ENCODE data around the gene SFMBT1. TPM values are rescaled to one million over a fixed set of nuclear protein-coding genes. Genes with fewer than 3 reads are reported as not detected.

Gene SFMBT1
- total and polyA plus RNA-seq, 2 of the 8 experiments (the other 6 are each of a cell fraction or from before 2014, with no cell fraction given) = 8.1 to 16.8 TPM

- no peak overlapping the region for H3K4ac ChIP-seq (replicated peaks; ENCODE audit: insufficient read length, low read depth, low read length)
- peaks cover 0 to 2% of the 10 kb centered on the region in 2 experiments; a peak in 2 of 4 replicates for H3K9me3 ChIP-seq (ENCODE audit: insufficient read depth in 2 of 2, low read depth in 1 of 2, low read length in 1 of 2)
- no peak overlapping the region for H2AK5ac ChIP-seq (ENCODE audit: low read depth, low read length)
- H3K23me2 ChIP-seq (ENCODE audit: low read depth, low read length) = no peaks in the 10 kb centered on the region
- no peak overlapping the region for H3K14ac ChIP-seq (ENCODE audit: insufficient read length)
- H4K20me1 ChIP-seq (replicated peaks in 1 of 2; ENCODE audit: control insufficient read depth in 1 of 2, insufficient read depth in 2 of 2, low read length in 2 of 2) = peaks cover 0 to 6% of the 10 kb centered on the region in 2 experiments
- no peak overlapping the region for H2BK5ac ChIP-seq (ENCODE audit: low read depth, low read length)
- H3K56ac ChIP-seq (replicated peaks; ENCODE audit: insufficient read length, low read depth, low read length) = no peak overlapping the region
- no peak overlapping the region for H3K4me3 ChIP-seq (ENCODE audit: extremely low read depth in 1 of 4, insufficient read depth in 2 of 4, low read depth in 3 of 4, low read length in 4 of 4)
- H2BK12ac ChIP-seq (ENCODE audit: low read depth, low read length) = no peak overlapping the region
- H3K79me1 ChIP-seq (ENCODE audit: low read depth, low read length) = no peaks in the 10 kb centered on the region
- no peak overlapping the region for H2BK120ac ChIP-seq (replicated peaks; ENCODE audit: low read depth, low read length)
- no peaks in the 10 kb centered on the region for H3K36me3 ChIP-seq (ENCODE audit: control insufficient read depth in 2 of 4, insufficient read depth in 4 of 4, low read length in 3 of 4)
- peak overlapping the region; percentile 14; the same call in 1 of the 2 replicates for H4K8ac ChIP-seq (ENCODE audit: extremely low read depth, insufficient read depth, low read length)
- POLR2A ChIA-PET (ENCODE audit: partially characterized antibody) = no interaction called here
- no peak for FAIRE-seq
- no peaks in the 10 kb centered on the region for H3K4me1 ChIP-seq (replicated peaks in 1 of 4; ENCODE audit: control insufficient read depth in 3 of 4, insufficient read depth in 4 of 4, low read length in 3 of 4)
- no peak overlapping the region for H2BK20ac ChIP-seq (ENCODE audit: low read length)
- no peak overlapping the region for H3K23ac ChIP-seq (ENCODE audit: insufficient read length)
- no peak overlapping the region for H3K9ac ChIP-seq (replicated peaks in 1 of 4; ENCODE audit: extremely low read depth in 1 of 4, low read depth in 3 of 4, low read length in 3 of 4)
- no peak overlapping the region for H2BK15ac ChIP-seq (ENCODE audit: low read length)
- no peak overlapping the region for H3K4me2 ChIP-seq (ENCODE audit: insufficient read depth in 1 of 2, low read depth in 2 of 2, low read length in 2 of 2)
- no peak overlapping the region for H2AFZ ChIP-seq (ENCODE audit: low read length)
- no peak overlapping the region for H3K18ac ChIP-seq (ENCODE audit: extremely low read depth, low read length)
- H3K79me2 ChIP-seq (ENCODE audit: control insufficient read depth in 1 of 2, insufficient read depth in 2 of 2, low read length in 2 of 2) = no peaks in the 10 kb centered on the region
- no peak overlapping the region for H4K5ac ChIP-seq (ENCODE audit: insufficient read length, low read depth, low read length)
- no peak for DNase-seq (ENCODE audit: low read depth in 1 of 2, low spot score in 2 of 2)
- 93% methylated on average over 8 of the region's 8 CpGs; no CpG with 5 or more reads in 1 of the 2 experiments for WGBS, 2 experiments (ENCODE audit: extremely low coverage in 1 of 2, insufficient coverage in 1 of 2, insufficient read length in 1 of 2, insufficient replicate concordance in 2 of 2, low coverage in 1 of 2, low lambda C conversion rate in 2 of 2, missing lambda C conversion rate in 1 of 2)
- CTCF ChIA-PET (ENCODE audit: partially characterized antibody) = interaction anchor here (0.6 to 1.7 kb wide), 10 partner anchors 8 to 403 kb away, joined by 3 to 5 read pairs (median 3); no protein-coding TSS in a partner anchor
- no peak overlapping the region for H4K91ac ChIP-seq (replicated peaks; ENCODE audit: insufficient read length, low read length)
- H3K27ac ChIP-seq (ENCODE audit: low read depth, low read length) = no peak overlapping the region
- H3K27me3 ChIP-seq (replicated peaks in 1 of 4; ENCODE audit: control insufficient read depth in 3 of 4, extremely low read depth in 1 of 4, insufficient read depth in 3 of 4, low read length in 3 of 4) = no peaks in the 10 kb centered on the region
- TF ChIP-seq GABPA (IDR thresholded peaks at IDR 0.05; ENCODE audit: borderline replicate concordance, insufficient read depth, low read length) = no peak
- TF ChIP-seq GTF2F1 (IDR thresholded peaks at IDR 0.05; ENCODE audit: borderline replicate concordance, low read depth, low read length) = no peak
- TF ChIP-seq CBX5 (IDR thresholded peaks at IDR 0.05; ENCODE audit: low read depth, low read length) = no peak
- TF ChIP-seq CREB1 (IDR thresholded peaks at IDR 0.05) = no peak
- TF ChIP-seq FOSL1 (IDR thresholded peaks at IDR 0.05; ENCODE audit: insufficient read depth, low read depth, low read length) = no peak
- TF ChIP-seq ATF2 (IDR thresholded peaks at IDR 0.05; ENCODE audit: low read length) = no peak
- TF ChIP-seq TAF1 (IDR thresholded peaks at IDR 0.05; ENCODE audit: low read depth, low read length) = no peak
- TF ChIP-seq SUZ12 (IDR thresholded peaks at IDR 0.05; ENCODE audit: low read length) = no peak
- no peak for TF ChIP-seq SP2 (IDR thresholded peaks at IDR 0.05; ENCODE audit: low read length)
- TF ChIP-seq POLR2AphosphoS5 (IDR thresholded peaks at IDR 0.05; ENCODE audit: low read depth, low read length) = no peak
- no peak for TF ChIP-seq RAD21 (IDR thresholded peaks at IDR 0.05 in 1 of 2, conservative IDR thresholded peaks at IDR 0.05 in 1 of 2; ENCODE audit: low read depth in 2 of 2, low read length in 2 of 2)
- no peak for TF ChIP-seq RNF2 (IDR thresholded peaks at IDR 0.05; ENCODE audit: borderline replicate concordance, low read depth, low read length, missing control alignments, poor library complexity, severe bottlenecking)
- TF ChIP-seq TEAD4 (IDR thresholded peaks at IDR 0.05; ENCODE audit: low read depth, low read length) = no peak
Measured at GRCh38 chr3:52860424-52860768, 185.5 kb downstream of the SFMBT1 start.
